ENCODE data around the gene GGPS1.
"Not testable (repeated sequence)": the region's sequence is repeated elsewhere in the genome, so short reads cannot be mapped to it uniquely, and the experiment has no call there.

Gene GGPS1

GRCh38 chr1:235339746-235340145, 11.4 kb downstream of the GGPS1 start:
- H3K9me3 Mint-ChIP-seq = no peaks in the 10 kb centered on the region
- no peaks in the 10 kb centered on the region for H3K27me3 Mint-ChIP-seq
- peaks cover 32% of the 10 kb centered on the region for H3K36me3 Mint-ChIP-seq
- no peak for DNase-seq (ENCODE audit: low spot score in 2 of 2)
- H3K4me1 Mint-ChIP-seq = peaks cover 6% of the 10 kb centered on the region
- no peak overlapping the region for H3K4me3 Mint-ChIP-seq
- ATAC-seq (ENCODE audit: low read depth) = no peak
- H3K27ac Mint-ChIP-seq = peak overlapping the region; percentile 47

- Mint-ChIP-seq H3K4me1 (peaks cover 8% of the 10 kb centered on the region), H3K9me3 (no peaks in the 10 kb centered on the region), H3K27ac (no peak overlapping the region), H3K27me3 (no peaks in the 10 kb centered on the region), H3K4me3 (no peak overlapping the region), H3K36me3 (peaks cover 35% of the 10 kb centered on the region)
- no peak for DNase-seq (ENCODE audit: low spot score in 2 of 2)
- ATAC-seq (ENCODE audit: low read depth) = no peak
These were observed 13.0 kb downstream of the GGPS1 start for GRCh38 chr1:235341334-235341733.

- ATAC-seq (ENCODE audit: low read depth) (no peak), DNase-seq (ENCODE audit: low spot score in 2 of 2) (no peak)
- no peaks in the 10 kb centered on the region for H3K27me3 Mint-ChIP-seq
- peaks cover 3% of the 10 kb centered on the region for H3K4me1 Mint-ChIP-seq
- H3K36me3 Mint-ChIP-seq = peaks cover 30% of the 10 kb centered on the region
- H3K9me3 Mint-ChIP-seq = no peaks in the 10 kb centered on the region
- H3K4me3 Mint-ChIP-seq = no peak overlapping the region
- H3K27ac Mint-ChIP-seq = no peak overlapping the region
These were observed 13.7 kb downstream of the GGPS1 start for GRCh38 chr1:235342039-235342438.

GRCh38 chr1:235342471-235342870, 14.1 kb downstream of the GGPS1 start:
- peaks cover 30% of the 10 kb centered on the region for H3K36me3 Mint-ChIP-seq

GRCh38 chr1:235343726-235344125, 15.4 kb downstream of the GGPS1 start:
- ATAC-seq (ENCODE audit: low read depth) (no peak), DNase-seq (ENCODE audit: low spot score in 2 of 2) (no peak)
- Mint-ChIP-seq H3K4me1 (peaks cover 3% of the 10 kb centered on the region), H3K27ac (no peak overlapping the region), H3K9me3 (no peaks in the 10 kb centered on the region), H3K27me3 (no peaks in the 10 kb centered on the region), H3K4me3 (no peak overlapping the region), H3K36me3 (peaks cover 28% of the 10 kb centered on the region)

More at GRCh38 chr1:235342471-235342870, 14.1 kb downstream of the GGPS1 start:
- no peak overlapping the region for H3K27ac Mint-ChIP-seq
- no peaks in the 10 kb centered on the region for H3K27me3 Mint-ChIP-seq
- peaks cover 3% of the 10 kb centered on the region for H3K4me1 Mint-ChIP-seq
- H3K4me3 Mint-ChIP-seq = no peak overlapping the region
- DNase-seq (ENCODE audit: low spot score in 2 of 2) (no peak), ATAC-seq (ENCODE audit: low read depth) (no peak)
- no peaks in the 10 kb centered on the region for H3K9me3 Mint-ChIP-seq

GRCh38 chr1:235351441-235351840, 23.1 kb downstream of the GGPS1 start:
- DNase-seq (ENCODE audit: low spot score in 2 of 2) = no peak
- no peak overlapping the region for H3K27ac Mint-ChIP-seq
- H3K9me3 Mint-ChIP-seq = no peaks in the 10 kb centered on the region
- H3K27me3 Mint-ChIP-seq = no peaks in the 10 kb centered on the region
- ATAC-seq (ENCODE audit: low read depth) = no peak
- no peak overlapping the region for H3K4me3 Mint-ChIP-seq
- no peaks in the 10 kb centered on the region for H3K4me1 Mint-ChIP-seq
- H3K36me3 Mint-ChIP-seq = no peaks in the 10 kb centered on the region

- no peaks in the 10 kb centered on the region for H3K36me3 Mint-ChIP-seq
- H3K27me3 Mint-ChIP-seq = no peaks in the 10 kb centered on the region
- no peak overlapping the region for H3K4me3 Mint-ChIP-seq
- ATAC-seq (ENCODE audit: low read depth) (no peak), DNase-seq (ENCODE audit: low spot score in 2 of 2) (no peak)
- no peaks in the 10 kb centered on the region for H3K4me1 Mint-ChIP-seq
- H3K9me3 Mint-ChIP-seq = no peaks in the 10 kb centered on the region
- H3K27ac Mint-ChIP-seq = no peak overlapping the region
These were observed 23.5 kb downstream of the GGPS1 start for GRCh38 chr1:235351898-235352297.

- Mint-ChIP-seq H3K4me1 (peaks cover 3% of the 10 kb centered on the region), H3K27me3 (no peaks in the 10 kb centered on the region), H3K36me3 (no peaks in the 10 kb centered on the region), H3K4me3 (no peak overlapping the region), H3K27ac (peak overlapping the region; percentile 53), H3K9me3 (no peaks in the 10 kb centered on the region)
- DNase-seq (ENCODE audit: low spot score in 2 of 2) (no peak), ATAC-seq (ENCODE audit: low read depth) (no peak)
These were observed 29.4 kb downstream of the GGPS1 start for GRCh38 chr1:235357485-235358373.

- Mint-ChIP-seq H3K27ac (no peak overlapping the region), H3K36me3 (no peaks in the 10 kb centered on the region), H3K27me3 (no peaks in the 10 kb centered on the region), H3K4me3 (no peak overlapping the region), H3K4me1 (peaks cover 3% of the 10 kb centered on the region), H3K9me3 (no peaks in the 10 kb centered on the region)
- ATAC-seq (ENCODE audit: low read depth) = no peak
- no peak for DNase-seq (ENCODE audit: low spot score in 2 of 2)
These were observed 30.5 kb downstream of the GGPS1 start for GRCh38 chr1:235358899-235359298.

GRCh38 chr1:235364189-235364588, 35.8 kb downstream of the GGPS1 start:
- peaks cover 15% of the 10 kb centered on the region for H3K4me1 Mint-ChIP-seq
- H3K27me3 Mint-ChIP-seq; H3K27ac Mint-ChIP-seq; ATAC-seq (ENCODE audit: low read depth); H3K36me3 Mint-ChIP-seq; DNase-seq (ENCODE audit: low spot score in 2 of 2); H3K9me3 Mint-ChIP-seq; H3K4me3 Mint-ChIP-seq: not testable (repeated sequence)

- H3K36me3 Mint-ChIP-seq = peaks cover 3% of the 10 kb centered on the region
- H3K4me3 Mint-ChIP-seq = peak overlapping the region; percentile 80
- H3K4me1 Mint-ChIP-seq = peaks cover 19% of the 10 kb centered on the region
- no peaks in the 10 kb centered on the region for H3K9me3 Mint-ChIP-seq
- DNase-seq (ENCODE audit: low spot score in 2 of 2) (no peak), ATAC-seq (ENCODE audit: low read depth) (no peak)
- no peaks in the 10 kb centered on the region for H3K27me3 Mint-ChIP-seq
- peak overlapping the region; percentile 46 for H3K27ac Mint-ChIP-seq
These were observed 37.9 kb downstream of the GGPS1 start for GRCh38 chr1:235366286-235366685.

- peak within 1 kb of the TSS; percentile 98 for H3K4me3 Mint-ChIP-seq
- peak; percentile 99 for ATAC-seq (ENCODE audit: low read depth)
- H3K36me3 Mint-ChIP-seq = peaks cover 4% of the 10 kb centered on the region
- H3K27me3 Mint-ChIP-seq = no peaks in the 10 kb centered on the region
- peaks cover 19% of the 10 kb centered on the region for H3K4me1 Mint-ChIP-seq
- H3K9me3 Mint-ChIP-seq = no peaks in the 10 kb centered on the region
- peak within 1 kb of the TSS; percentile 84 for H3K27ac Mint-ChIP-seq
- DNase-seq (ENCODE audit: low spot score in 2 of 2) = peak; percentile 60 to 65
These were observed 38.9 kb downstream of the GGPS1 start, which contains the start of gene TBCE for GRCh38 chr1:235367000-235367908. Gene TBCE (plus strand): TSS chr1:235367427. CDS start chr1:235380050, 12,623 bp downstream.

- H3K27me3 Mint-ChIP-seq = no peaks in the 10 kb centered on the region
- DNase-seq (ENCODE audit: low spot score in 2 of 2) (no peak), ATAC-seq (ENCODE audit: low read depth) (no peak)
- peak overlapping the region; percentile 47 for H3K4me3 Mint-ChIP-seq
- peaks cover 4% of the 10 kb centered on the region for H3K36me3 Mint-ChIP-seq
- peaks cover 21% of the 10 kb centered on the region for H3K4me1 Mint-ChIP-seq
- H3K9me3 Mint-ChIP-seq = no peaks in the 10 kb centered on the region
- H3K27ac Mint-ChIP-seq = no peak overlapping the region
These were observed 40.1 kb downstream of the GGPS1 start for GRCh38 chr1:235368428-235368827.

- no peak for ATAC-seq (ENCODE audit: low read depth)
- Mint-ChIP-seq H3K27me3 (no peaks in the 10 kb centered on the region), H3K36me3 (peaks cover 6% of the 10 kb centered on the region), H3K4me3 (no peak overlapping the region), H3K27ac (no peak overlapping the region), H3K4me1 (peaks cover 23% of the 10 kb centered on the region), H3K9me3 (no peaks in the 10 kb centered on the region)
- DNase-seq (ENCODE audit: low spot score in 2 of 2) = no peak
These were observed 41.4 kb downstream of the GGPS1 start for GRCh38 chr1:235369802-235370201.

Data from memory B cell (primary cell).